Measurements from ENCODE around the gene CHST6.
"Not testable (repeated sequence)": the region's sequence is repeated elsewhere in the genome, so short reads cannot be mapped to it uniquely, and the experiment has no call there.

The CHST6 gene

DNA sequence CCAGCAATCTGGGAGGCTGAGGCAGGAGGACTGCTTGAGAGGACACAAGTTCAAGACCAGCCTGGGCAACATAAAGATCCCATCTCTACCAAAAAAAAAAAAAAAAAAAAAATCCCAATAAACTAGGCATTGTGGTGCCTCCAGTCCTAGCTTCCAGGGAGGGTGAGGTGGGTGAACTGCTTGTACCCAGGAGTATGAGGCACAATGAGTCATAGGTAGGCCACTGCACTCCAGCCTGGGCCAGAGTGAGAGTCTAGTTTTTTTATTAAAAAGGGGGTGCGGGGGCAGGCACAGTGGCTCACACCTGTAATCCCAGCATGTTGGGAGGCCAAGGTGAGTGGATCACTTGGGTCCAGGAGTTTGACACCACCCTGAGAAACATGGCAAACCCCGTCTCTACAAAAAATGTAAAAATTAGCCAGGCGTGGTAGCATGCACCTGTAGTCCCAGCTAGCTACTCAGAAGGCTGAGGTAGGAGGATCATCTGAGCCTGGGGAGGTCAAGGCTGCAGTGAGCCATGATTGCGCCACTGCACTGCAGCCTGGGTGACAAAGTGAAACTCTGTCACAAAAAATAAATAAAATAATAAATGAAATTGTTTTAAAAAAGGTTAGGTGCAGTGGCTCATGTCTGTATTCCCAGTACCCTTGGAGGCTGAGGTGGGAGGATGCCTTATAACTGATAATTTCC lies 7.8 kb upstream of the CHST6 start:
- DNase-seq = no peak

DNA sequence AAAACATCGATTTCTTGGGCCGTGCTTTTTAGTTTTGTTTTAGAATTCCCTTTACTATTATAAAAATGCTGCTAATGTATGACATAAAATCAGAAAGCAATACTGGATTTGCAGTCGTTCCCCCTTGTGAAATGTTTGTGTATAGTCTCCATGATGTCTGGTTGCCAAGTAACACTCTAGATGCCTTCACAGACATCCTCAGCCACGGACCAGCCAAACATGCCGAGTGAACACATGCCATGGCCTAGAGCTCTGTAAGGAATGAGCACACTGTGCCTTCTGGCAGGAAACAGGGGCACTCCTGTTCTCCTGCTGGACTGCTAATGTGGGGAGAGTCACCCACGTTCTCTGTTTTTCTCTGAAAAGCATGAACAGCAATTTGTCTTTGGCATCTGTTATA lies 6.6 kb upstream of the CHST6 start:
- not testable (repeated sequence) for DNase-seq

DNA sequence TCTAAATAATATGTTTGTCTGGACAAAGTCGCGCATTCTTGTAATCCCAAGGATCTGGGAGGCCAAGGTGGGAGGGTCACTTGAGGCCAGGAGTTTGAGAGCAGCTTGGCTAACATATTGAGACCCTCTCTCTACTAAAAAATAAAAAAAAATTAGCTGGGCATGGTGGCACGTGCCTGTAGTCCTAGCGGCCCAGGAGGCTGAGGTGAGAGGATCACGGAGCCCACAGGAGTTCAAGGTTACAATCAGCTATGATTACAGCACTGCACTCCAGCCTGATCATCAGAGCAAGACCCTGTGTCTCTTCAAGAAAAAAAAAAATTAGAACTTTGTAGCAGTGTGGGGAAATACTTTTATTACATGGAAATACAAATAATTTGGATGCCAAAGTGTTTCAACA lies 6.1 kb upstream of the CHST6 start:
- DNase-seq = no peak

DNA sequence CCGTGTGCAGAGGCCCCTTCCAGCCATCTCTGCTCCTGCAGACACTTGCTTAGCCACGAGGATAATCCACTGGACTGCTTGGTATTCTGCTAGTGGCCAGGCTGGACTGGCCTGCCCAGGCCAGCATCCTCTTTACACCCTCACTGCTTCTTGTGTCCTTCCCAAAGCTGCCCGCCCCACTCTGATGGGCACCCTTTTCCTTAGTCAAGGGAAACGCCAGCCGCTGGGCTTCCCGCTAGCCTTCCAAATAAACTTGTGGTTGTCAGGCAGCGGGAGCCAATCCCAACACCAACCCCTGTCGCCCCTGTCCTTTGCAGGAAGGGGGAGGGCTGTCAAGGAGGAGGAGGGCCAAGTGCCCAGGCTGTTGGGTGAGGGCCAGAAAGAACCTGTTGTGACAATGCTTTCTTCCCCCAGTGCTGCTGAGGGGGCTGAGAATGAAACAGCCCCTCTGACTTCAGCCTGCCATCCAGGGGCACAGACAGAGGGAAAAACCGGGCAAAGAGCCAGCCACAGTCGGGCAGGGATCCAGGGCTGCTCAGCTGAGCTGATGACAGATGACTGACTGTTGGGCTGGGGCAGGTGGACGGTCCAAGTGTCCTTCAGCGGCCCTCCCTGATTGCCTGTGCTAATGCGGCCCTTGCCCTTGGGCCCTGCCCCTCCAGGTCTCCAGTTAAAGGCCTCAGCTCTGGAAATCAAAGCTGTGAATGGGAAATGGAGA lies 3.5 kb upstream of the CHST6 start:
- DNase-seq = peak; percentile 46

DNA sequence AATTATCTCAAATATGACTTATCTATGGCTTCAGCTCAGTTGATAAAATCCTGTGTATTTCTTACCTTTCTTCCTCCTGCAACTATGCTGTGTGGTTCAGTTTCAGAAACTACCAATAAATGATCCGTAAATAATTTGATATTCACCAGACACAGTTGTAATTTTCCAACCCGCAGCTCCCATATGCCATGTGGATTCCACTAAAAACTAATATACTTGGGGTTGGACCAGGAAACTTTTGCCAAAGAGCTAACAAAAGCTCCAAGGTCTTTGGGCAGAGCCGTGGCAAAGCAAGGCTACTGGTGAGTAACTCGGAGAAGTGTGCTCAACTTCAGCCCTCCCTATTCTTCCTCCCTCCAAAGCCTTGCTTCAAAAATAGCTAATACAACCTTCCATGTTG lies 2.3 kb upstream of the CHST6 start:
- no peak for DNase-seq

DNA sequence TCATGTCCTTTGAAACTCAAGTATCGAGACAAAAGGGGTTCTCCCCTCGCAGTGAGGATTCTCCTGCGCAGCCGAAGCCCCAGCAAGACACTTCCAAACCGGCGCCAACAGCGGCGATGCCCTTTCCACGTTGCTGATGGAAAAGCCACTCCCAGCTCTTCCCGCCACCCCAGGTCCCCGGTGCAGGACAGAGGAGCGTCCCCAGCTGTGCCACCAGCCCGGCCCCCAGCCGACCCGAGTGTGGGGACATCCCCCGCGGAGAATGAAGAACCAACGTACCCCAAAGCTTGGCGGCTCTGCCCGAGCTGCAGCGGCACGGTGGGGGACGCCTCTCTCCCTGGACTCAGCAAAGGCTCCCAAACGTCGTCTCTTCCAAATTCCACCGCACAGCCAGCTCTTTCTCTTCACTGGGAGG lies 573 bp downstream of the CHST6 start:
- DNase-seq = no peak

DNA sequence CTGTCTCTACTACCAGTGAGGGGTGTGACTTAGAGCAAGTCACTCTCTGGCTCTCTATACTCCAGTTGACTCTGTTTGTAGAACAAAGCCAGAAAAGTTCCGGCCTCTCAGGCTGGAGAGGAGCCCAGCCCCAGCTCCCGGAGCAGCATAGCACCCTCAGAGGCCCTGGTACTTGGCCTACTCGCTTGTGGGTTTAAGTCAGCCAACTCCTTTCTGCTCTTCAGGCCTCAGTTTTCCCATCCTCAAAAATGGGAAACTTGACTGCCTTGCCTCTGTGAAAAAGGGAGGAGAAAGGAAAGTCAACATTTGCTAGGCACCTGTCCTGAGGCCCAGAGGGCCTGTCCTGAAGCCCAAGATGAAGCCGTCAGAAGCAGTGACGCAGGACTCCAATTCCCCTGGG lies 1.1 kb downstream of the CHST6 start:
- DNase-seq = no peak

DNA sequence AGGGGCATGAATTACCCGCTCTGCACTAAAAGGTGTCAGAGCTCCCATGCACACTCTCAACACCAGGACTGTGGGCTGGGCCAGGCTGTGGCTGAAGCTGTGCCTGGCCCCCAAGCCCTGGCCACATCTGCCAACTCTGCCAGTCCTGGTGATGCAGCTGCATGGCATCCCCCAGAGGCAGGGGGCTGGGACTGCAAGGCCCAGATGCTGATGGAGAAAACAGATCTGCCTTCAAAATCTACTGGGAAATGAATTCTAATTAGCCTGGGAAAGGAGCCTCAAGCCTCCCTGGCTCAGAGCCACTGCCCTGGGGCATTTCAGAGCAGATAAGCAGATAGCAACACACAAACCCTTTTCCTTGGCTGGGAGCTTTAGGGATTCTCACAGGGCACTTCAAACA lies 3.4 kb downstream of the CHST6 start:
- peak; percentile 78 for DNase-seq

DNA sequence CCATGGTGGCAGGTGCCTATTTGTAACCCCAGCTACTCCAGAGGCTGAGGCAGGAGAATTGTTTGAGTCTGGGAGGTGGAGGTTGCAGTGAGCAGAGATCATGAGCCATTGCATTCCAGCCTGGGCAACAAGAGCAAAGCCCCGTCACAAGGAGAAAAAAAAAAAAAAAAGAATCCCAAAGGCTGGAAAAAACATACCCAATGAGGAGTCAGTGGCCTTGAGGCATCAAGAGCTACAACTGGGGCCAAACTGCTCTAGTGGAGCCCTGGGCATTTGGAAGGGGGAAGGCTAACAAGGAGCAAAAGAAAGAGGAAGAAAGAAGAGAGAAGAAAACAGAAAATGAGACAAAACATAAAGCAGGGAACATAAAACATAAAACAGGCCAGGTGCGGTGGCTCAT lies 6.9 kb downstream of the CHST6 start:
- no peak for DNase-seq

DNA sequence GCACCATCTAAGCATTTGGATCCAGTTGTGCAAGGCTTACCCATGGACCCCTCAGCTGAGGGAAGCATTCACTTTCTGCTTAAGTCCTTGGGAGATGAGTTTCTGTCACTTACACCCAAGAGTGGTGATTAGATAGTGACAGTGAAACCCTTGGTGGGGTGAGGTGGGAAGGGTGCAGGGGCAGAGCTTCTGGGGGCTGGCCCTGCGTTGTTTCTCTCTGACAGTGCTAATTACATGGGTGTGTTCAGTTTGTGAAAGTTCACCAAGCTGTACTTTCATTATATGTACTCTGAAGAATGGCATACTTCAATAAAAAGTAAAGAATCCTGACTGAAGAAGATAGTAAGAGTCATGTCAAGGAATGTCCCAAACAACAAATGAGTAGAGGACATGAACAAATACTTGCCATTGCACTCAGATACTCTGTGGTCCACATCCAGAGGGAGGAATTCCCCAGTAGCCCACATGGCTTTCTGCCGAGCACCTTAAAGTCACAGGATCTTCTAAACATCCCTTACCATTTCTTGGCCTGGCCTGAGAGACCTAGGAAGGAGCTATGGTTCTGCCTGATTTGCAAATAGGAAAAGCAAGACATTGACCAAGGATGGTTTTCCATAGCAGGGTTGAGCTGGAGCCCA lies 8.4 kb downstream of the CHST6 start:
- no peak for DNase-seq

DNA sequence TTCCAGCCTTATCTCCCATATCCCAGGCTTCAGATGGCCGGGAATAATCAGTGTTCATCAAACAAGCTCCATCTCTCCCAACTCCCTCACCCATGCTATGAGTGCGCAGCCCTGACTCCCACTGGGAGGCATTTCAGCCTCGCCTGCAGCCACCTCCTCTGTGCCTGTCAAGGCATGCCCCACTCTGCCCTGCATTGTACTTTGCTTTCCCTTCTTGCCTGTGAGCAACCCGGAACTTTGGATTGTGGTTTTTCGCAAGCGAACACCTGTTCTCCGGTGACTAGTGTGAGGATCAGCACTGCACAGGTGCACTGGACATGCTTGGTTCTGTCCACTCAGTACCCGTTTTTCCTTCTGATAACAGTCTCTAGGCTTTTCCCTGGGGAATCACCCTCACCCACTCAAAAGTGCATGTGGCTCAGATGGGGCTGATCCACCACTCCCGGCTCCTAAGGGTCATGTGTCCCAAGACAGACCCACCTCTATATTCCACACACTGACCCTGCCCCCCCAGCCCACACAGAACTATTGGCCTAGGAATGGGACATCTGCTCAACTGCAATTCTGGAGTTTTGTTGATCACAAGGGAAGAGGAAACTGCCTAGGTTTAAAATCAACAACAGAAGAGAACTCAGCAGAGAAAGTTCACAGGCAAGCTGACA lies 9.1 kb downstream of the CHST6 start:
- DNase-seq = peak; percentile 76

DNA sequence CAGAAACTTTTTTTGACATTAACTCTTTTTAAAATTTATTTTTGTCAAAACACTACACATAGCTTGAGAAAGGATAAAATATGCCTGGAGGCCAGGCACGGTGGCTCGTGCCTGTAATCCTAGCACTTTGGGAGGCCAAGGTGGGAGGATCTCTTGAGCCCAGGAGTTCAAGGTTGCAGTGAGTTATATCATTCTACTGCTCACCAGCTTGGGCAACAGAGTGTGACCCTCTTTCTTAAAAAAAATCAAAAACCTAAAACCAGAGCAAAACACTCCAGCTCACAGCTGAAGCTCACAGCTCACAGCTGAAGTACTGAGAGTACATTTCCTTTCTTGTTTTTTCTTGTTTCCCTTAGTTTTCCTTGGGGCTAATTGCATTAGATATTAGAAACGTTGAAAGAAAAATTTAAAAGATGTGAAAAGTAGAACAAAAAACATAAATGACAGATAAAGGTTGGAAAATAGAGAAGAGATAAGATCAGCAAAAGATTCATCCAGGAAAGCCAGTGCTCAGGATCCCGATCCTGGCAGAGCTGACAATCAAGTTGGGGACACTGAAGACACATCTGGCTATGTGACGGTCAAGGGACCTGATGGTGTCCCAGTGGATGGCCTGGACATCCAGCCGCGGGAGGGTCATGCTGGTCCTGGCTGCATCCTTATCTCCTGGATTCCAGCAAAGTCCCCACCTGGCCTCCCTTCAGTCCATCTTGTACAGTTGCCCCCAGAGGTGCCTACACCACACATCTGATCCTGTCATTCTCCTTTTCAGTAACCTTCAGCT lies 9.8 kb downstream of the CHST6 start:
- no peak for DNase-seq

DNA sequence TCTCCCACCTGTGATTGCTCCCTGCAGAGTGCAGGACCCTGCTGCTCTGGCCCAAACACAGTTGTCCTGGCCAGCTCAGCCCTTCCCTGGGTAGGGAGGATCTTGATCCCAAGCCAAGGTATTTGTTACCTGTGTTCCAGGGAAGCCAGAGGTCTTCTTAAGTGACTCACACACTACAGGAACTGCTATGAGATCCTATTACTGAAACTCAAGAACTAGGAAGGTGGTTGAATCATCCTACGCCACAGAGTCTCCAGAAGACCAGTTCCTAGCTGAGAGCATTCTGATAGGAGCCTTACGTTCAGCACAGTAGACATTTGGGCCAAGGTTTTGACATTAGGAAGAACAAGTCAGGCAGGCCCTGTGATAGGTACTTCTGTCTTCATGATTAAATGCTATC lies 12.0 kb downstream of the CHST6 start:
- DNase-seq = no peak

DNA sequence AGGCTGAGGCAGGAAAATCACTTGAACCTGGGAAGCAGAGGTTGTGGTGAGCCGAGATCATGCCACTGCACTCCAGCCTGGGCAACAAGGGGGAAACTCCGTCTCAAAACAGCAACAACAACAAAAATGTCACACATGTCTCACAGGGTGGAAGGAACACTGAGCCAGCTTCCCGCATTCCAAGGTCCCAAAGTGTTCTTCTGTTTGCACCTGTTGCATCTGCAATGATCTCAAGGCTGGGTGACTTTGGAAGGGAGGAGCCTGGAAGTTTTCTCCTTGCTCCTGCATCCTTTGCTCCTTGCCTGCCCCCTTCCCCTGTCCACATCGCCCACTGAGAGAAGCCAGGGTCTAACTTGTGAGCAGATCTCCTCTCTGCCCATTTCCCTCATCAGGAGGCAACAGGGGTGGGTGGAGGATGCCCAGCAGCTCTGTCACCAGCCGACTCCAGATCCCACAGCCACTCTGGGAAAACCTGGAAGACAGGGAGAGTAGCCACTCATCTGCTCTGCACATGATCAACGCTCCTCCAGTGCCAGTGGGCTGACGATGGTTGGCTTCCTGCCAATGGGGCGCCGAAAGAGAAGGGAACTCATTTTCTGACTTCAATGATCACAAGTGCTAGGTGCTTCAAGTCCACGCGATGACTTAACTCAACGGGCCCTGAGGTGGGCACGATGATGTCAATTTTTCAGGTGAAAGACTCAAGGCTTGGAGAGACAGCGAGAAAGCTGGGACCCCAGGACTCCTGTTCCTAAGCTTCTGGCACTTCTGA lies 12.6 kb downstream of the CHST6 start:
- DNase-seq = peak; percentile 26

DNA sequence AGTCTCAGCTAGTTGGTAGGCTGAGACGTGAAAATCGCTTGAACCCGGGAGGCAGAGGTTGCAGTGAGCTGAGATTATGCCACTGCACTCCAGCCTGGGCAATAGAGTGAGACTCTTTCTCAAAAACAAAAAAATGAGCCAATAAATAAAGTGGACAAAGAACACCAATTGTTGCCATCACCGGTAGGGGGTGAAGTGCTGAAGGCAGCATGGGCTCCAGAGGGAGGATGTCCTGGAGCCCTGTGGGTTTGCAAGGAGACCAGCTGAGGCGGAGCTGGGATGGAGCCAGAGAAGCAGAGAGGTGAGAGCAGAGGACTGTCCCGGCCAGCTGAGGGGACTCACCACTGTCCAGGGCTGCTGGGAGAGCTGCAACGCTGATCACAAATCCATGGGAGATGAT lies 13.8 kb downstream of the CHST6 start:
- no peak for DNase-seq

DNA sequence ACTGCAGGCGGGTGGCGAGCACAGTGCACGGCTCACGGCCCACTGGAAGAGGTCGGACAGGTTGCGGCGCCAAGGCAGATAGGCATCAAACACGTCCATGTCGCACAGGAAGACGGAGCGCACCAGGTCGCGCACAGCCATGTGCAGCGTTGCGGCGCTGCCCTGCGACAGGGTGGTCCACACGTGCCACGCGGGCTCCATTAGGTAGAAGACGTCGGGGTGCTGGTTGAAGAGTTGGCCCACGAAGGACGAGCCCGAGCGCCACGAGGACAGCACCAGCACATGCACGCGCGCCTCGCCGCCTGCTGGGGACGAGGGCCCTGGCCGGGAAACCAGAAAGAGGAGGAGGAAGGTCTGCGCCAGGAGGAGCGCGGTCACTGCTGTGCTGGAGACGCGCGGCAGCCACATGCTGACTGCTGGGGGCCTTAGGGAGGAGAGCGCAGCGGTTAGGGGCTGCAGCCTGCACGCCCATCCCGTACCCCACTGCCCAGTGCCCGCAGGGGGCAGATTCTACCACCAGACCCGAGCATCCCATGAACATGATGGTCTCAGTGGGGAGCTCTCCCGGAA lies 15.7 kb downstream of the CHST6 start:
- DNase-seq = no peak

DNA sequence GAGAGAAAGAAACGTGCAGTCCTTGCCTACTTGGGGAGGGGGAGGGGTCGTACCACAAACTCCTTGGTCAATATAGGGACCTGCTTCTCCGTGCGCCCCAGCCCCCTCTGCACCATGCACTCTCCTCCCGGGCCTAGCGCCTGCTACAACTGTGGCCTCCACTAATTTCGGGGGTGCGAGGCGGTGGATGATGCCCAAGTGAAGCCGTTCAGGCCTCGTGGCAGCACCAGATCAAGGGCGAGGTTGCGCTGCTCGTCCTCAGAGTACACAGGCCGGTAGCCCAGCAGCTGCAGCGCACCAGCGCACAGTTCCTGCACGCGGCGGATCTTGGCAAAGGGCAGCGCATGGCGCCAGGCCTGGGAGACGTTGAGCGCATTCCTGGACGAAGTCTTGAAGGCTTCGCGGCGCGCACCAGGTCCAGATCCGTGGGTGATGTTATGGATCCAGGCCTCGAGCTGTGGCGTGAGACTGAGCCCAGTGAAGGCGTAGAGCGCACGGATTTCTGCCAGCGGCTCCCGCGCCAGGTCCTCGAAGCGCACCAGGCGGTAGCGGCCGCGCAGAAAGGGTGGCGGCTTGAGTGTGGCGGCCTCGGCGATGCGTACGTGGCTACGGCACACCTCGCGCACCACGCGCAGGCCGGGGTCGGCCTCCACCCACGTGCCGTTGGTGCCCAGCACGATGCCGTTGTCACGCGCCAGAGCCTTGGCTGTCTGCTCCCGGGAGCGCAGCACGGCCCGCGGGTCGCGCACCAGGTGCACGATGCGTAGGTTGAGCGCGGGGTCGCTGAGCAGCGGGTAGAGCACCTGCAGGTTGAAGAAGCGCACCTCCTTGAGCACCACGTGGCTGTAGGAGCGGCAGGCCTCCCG lies 16.5 kb downstream of the CHST6 start:
- no peak for DNase-seq

DNA sequence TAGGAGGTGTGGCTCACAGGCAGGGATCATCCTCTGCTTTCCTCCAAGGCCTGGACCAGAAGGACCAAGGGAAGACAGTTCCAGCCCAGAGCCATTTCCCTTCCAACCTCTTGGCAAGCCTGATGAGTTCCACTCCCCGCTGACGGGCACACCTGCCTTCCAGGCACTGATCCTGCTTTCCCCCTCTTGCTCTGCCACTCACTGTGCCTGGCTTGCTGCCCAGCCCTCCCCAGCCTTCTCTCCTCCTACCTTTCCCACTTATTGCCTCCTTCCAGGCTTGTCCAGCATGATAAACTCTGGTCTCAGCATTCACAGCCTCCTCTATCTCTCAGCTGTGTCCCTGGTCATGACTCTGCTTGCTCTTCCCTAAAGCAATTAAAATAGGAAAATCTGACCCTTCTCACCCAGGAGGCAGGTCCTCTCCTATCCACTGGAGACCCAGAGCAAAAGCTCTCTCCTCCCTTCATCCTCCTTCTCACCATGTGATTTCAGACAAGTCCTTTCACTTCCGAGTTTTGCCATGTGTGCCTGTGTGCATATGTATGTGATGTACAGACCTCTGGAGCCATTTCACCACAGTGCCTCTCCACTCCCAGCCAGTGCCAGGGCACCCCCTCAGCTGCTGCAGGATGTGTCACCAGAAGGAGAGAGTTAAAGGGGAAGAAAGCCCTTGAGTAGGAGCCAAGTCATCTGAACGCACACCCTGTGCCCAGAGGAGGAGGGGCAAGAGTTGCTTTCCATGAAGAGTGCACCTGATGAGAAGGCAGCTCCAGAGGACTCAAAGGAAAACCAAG lies 17.4 kb downstream of the CHST6 start:
- peak; percentile 65 for DNase-seq

DNA sequence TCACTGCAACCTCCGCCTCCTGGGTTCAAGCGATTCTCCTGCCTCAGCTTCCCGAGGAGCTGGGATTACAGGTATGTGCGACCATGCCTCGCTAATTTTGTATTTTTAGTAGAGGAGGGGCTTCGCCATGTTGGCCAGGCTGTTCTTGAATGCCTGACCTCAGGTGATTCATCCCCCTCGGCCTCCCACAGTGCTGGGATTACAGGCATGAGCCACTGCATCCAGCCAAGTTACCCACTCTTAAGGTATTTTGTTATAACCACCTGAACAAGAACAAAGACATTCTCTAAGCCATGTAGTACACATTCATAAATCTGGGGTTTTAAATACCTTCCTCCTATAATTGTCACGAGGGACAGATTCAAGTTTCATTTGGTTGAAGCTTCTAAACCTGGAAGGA lies 18.4 kb downstream of the CHST6 start:
- DNase-seq = no peak

DNA sequence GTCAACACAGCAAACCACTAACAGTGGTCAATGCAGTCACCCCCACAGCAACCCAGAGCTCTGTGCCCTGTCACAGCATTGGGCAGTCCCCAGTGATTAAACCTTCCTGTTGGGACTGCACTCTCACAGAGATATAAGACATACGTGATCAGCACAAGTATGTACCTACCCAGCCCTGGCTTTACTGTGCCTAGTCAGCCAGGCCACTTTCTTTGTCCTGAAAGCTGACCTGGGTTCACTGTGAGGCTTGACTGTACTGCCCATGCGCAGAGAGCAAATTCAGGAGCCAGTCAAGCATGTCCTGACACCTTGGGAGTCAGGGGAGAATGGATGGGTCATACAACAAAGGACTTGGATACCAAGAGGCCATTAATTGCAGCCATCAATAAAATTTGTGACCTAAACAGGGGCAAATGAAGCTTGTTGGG lies 19.8 kb downstream of the CHST6 start:
- DNase-seq = no peak

All from NCI-H1105 treated with DMSO at 0.1 percent for 48 hours (cell line).